Left ventricle myocardium superior (tissue), 1 donor: Measurements from ENCODE around the gene ACER3. TPM values are rescaled to one million over a fixed set of nuclear protein-coding genes. Genes with fewer than 3 reads are reported as not detected.

Experiments used
- total RNA-seq: library from RNA; stranded (reverse); fragmentation: NEBNext Ultra II Directional; extraction: Animal tissue kit (Norgen Biotek cat#: 25700); gene quantifications from one replicate; pipeline ENCODE4 v1.2.1, GENCODE V29; 2021
- donor health status: DM: no; HTN: yes; CAD: no; lungs with severe emphysema.

ACER3 gene
- total RNA-seq, 1 donor from 2014 or later, result 9.4 TPM

Other genes with a start within 250 kb of the ACER3 start
- 30.8 TPM for gene LRRC32, start 190.2 kb upstream of the ACER3 start, total RNA-seq
- gene TSKU, start 77.6 kb upstream of the ACER3 start, total RNA-seq, result 11.1 TPM
- gene B3GNT6, start 173.5 kb downstream of the ACER3 start, total RNA-seq, result not detected
- gene CAPN5, start 206.1 kb downstream of the ACER3 start, total RNA-seq, result 2.5 TPM
- not detected for gene OMP, start 241.9 kb downstream of the ACER3 start, total RNA-seq